H1 (cell line): ENCODE data around the gene CCDC171. TPM values are rescaled to one million over a fixed set of nuclear protein-coding genes. Genes with fewer than 3 reads are reported as not detected.

Experiments
- HDAC2 ChIP-seq, 2 experiments: fragments of 300-600 bp in 1 of 2; sonication (generic) in 1 of 2; IDR thresholded peaks; 2 replicates each; pipeline ENCODE4 v1.6.1; 2011 to 2012; ENCODE audit warnings: low read depth in 2 of 2, low read length in 2 of 2, mild to moderate bottlenecking in 2 of 2, moderate library complexity in 2 of 2, borderline replicate concordance in 1 of 2, inconsistent platforms in 1 of 2
- PHF8 ChIP-seq: fragments of 200-600 bp; sonication (generic); conservative IDR thresholded peaks from 2 replicates; pipeline ENCODE4 v1.7.1; 2012; ENCODE audit warnings: low read depth, mild to moderate bottlenecking, inconsistent platforms, low read length, moderate library complexity
- SP2 ChIP-seq: IDR thresholded peaks from 2 replicates; pipeline ENCODE4 v1.6.1; 2012; ENCODE audit warnings: mild to moderate bottlenecking, low read length, inconsistent platforms
- SUZ12 ChIP-seq: fragments of 200-600 bp; sonication (generic); IDR thresholded peaks from 2 replicates; pipeline ENCODE4 v1.6.1; 2012; ENCODE audit warnings: mild to moderate bottlenecking, inconsistent platforms, low read length, moderate library complexity, mixed read lengths
- polyA plus RNA-seq, 7 experiments: library from polyadenylated mRNA; depleted of rRNA in 3 of 7; stranded (reverse) in 5 of 7; unstranded in 2 of 7; fragments of >200 nt in 5 of 7; fragments of 200-250 nt in 2 of 7; gene quantifications; 1 replicate in 5 of 7; 2 replicates in 1 of 7; 4 replicates in 1 of 7; pipeline versions ENCODE4 v1.2.1 to v1.2.3, GENCODE V29; 2011 to 2013; ENCODE audit warnings: missing spikeins in 2 of 7, mixed read lengths in 2 of 7
- total RNA-seq: library from RNA; stranded (reverse); fragmentation: NEBNext Ultra II Directional; extraction: Animal tissue kit (Norgen Biotek cat#: 25700); gene quantifications from 2 replicates; pipeline ENCODE4 v1.2.1, GENCODE V29; 2021
- TF ChIP-seq, protein P1 (sequence below): IDR thresholded peaks from 2 replicates; pipeline ENCODE4 v1.6.1; 2012; ENCODE audit warnings: inconsistent platforms

The CCDC171 gene
- total and polyA plus RNA-seq, 2 of the 8 experiments (the other 6 are each of a cell fraction or from before 2014, with no cell fraction given) = 0.83 to 2.3 TPM

DNA sequence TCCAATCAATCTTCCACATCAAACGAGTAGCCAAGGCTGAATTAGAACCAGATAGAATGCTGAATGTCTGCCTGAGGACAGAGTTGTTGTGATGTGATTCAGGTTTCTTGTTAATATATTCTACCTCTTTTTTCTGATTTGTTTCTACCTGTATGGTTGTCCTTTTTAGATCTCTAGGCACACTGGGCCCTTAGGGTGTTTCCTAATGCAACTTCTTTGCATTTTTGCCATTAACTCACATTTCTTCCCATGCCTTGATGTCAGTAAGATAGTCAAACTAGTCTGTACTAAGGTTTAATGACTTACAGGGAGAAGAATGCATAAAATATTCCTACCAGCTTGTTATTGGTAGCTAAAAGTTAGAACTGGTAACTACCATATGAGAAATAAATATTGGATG, 413.6 kb downstream of the CCDC171 start (continued):
- TF ChIP-seq SUZ12 = no peak
- TF ChIP-seq, protein P1, sequence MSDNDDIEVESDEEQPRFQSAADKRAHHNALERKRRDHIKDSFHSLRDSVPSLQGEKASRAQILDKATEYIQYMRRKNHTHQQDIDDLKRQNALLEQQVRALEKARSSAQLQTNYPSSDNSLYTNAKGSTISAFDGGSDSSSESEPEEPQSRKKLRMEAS = no peak
- TF ChIP-seq HDAC2 (IDR thresholded peaks at IDR 0.05; ENCODE audit: borderline replicate concordance in 1 of 2, low read depth in 2 of 2, low read length in 2 of 2) = no peak
- no peak for TF ChIP-seq PHF8
- no peak for TF ChIP-seq SP2
